Endodermal cell (in vitro differentiated cells): ENCODE measurements around the gene DUSP19. TPM values are rescaled to one million over a fixed set of nuclear protein-coding genes. Genes with fewer than 3 reads are reported as not detected.
"Not testable (repeated sequence)": the region's sequence is repeated elsewhere in the genome, so short reads cannot be mapped to it uniquely, and the experiment has no call there.

Source experiments
- DNase-seq: peaks from one replicate; pipeline ENCODE4 v3.0.0-alpha.2; 2017
- H3K27ac ChIP-seq: 2 replicates; pipeline ENCODE4 v1.5.1; 2013; ENCODE audit warnings: mild to moderate bottlenecking, low read depth, low read length, moderate library complexity
- H3K27me3 ChIP-seq: 2 replicates; pipeline ENCODE4 v1.6.1; 2013; ENCODE audit warnings: mild to moderate bottlenecking, low read length, moderate library complexity; ENCODE audit not compliant: insufficient read depth, control insufficient read depth, poor library complexity, severe bottlenecking
- H3K36me3 ChIP-seq: 2 replicates; pipeline ENCODE4 v1.7.0; 2013; ENCODE audit warnings: mild to moderate bottlenecking, low read length, moderate library complexity; ENCODE audit not compliant: control insufficient read depth, insufficient read depth
- H3K4me1 ChIP-seq: one replicate; pipeline ENCODE4 v1.7.0; 2013; ENCODE audit warnings: low read length; ENCODE audit not compliant: control insufficient read depth, insufficient read depth
- H3K4me3 ChIP-seq: 2 replicates; pipeline ENCODE4 v1.5.1; 2013; ENCODE audit warnings: mild to moderate bottlenecking, low read length, moderate library complexity
- H3K9ac ChIP-seq: 2 replicates; pipeline ENCODE4 v1.6.1; 2013; ENCODE audit warnings: mild to moderate bottlenecking, low read length, moderate library complexity; ENCODE audit not compliant: poor library complexity, severe bottlenecking; ENCODE audit errors: extremely low read depth
- H3K9me3 ChIP-seq: 2 replicates; pipeline ENCODE4 v1.6.1; 2013; ENCODE audit warnings: mild to moderate bottlenecking, low read length, moderate library complexity; ENCODE audit not compliant: control insufficient read depth
- H3K27ac Mint-ChIP-seq: 2 replicates; pipeline ENCODE4 v1.8.0; 2020; ENCODE audit warnings: mixed read lengths
- H3K27me3 Mint-ChIP-seq: 2 replicates; pipeline ENCODE4 v1.8.0; 2021; ENCODE audit warnings: mild to moderate bottlenecking, mixed read lengths; ENCODE audit not compliant: insufficient read depth
- H3K36me3 Mint-ChIP-seq: 2 replicates; pipeline ENCODE4 v1.8.0; 2020; ENCODE audit warnings: low read depth, mixed read lengths
- H3K4me1 Mint-ChIP-seq: 2 replicates; pipeline ENCODE4 v1.8.0; 2020; ENCODE audit warnings: mixed read lengths
- H3K4me3 Mint-ChIP-seq: 2 replicates; pipeline ENCODE4 v1.8.0; 2020; ENCODE audit warnings: mild to moderate bottlenecking, moderate library complexity, mixed read lengths
- H3K9me3 Mint-ChIP-seq: 2 replicates; pipeline ENCODE4 v1.8.0; 2020; ENCODE audit warnings: mild to moderate bottlenecking, mixed read lengths
- WGBS, 2 experiments: methylation state at CpG; one replicate each; pipeline versions ENCODE4 v1.1.5 to v1.1.7; 2013; ENCODE audit warnings: missing lambda C conversion rate in 2 of 2, mixed read lengths in 1 of 2; ENCODE audit not compliant: insufficient coverage in 1 of 2, insufficient read length in 1 of 2; 5-methylcytosine and 5-hydroxymethylcytosine counted together
- total RNA-seq, 2 donors: library from RNA; stranded (reverse); fragmentation: NEBNext Ultra II Directional in 1 of 2; extraction: Animal tissue kit (Norgen Biotek cat#: 25700) in 1 of 2; gene quantifications; 2 replicates in 1 of 2; 3 replicates in 1 of 2; pipeline ENCODE4 v1.2.1, GENCODE V29; 2021
- TF ChIP-seq, protein P1 (sequence below): fragments of 200-600 bp; sonication (generic); conservative IDR thresholded peaks from 2 replicates; pipeline ENCODE4 v1.5.0; 2021; ENCODE audit warnings: antibody characterized with exemption, mild to moderate bottlenecking

DUSP19 gene
- total RNA-seq, 2 donors from 2014 or later, result 1.7 TPM

DNA sequence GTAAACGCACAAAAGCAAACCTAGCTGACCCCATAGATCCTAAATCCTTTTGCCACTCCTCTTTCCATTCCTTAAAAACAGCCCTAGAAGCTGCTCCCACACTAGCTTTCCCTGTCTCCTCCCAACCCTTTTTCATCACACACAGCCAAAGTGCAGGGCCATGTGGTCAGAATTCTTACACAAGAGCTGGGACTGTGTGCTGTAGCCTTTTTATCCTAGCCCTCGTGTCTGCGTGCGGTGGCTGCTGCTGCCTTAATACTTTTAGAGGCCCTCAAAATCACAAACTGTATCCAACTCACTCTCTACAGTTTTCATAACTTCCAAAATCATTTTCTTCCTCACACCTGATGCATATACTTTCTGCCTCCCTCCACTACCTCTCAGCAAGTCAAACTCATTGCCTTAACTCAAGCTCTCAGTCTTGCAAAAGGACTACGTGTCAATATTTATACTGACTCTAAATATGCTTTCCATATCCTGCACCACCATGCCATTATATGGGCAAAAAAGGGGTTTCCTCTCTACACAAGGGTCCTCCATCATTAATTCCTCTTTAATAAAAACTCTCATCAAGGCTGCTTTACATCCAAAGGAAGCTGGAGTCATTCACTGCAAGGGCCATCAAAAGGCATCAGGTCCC, 30.9 kb upstream of the DUSP19 start:
- WGBS, 2 experiments, result 85 to 89% methylated on average over 5 of the region's 5 CpGs
- peaks cover 37% of the 10 kb centered on the region for H3K9me3 Mint-ChIP-seq
- H3K27ac Mint-ChIP-seq, H3K36me3 Mint-ChIP-seq, DNase-seq, H3K4me3 Mint-ChIP-seq, H3K27me3 ChIP-seq, H3K27me3 Mint-ChIP-seq, H3K9ac ChIP-seq, H3K4me1 Mint-ChIP-seq, H3K4me1 ChIP-seq, H3K27ac ChIP-seq, H3K36me3 ChIP-seq: not testable (repeated sequence)
- H3K4me3 ChIP-seq, result peak overlapping the region; percentile 28
- H3K9me3 ChIP-seq, result peaks cover 30% of the 10 kb centered on the region

DNA sequence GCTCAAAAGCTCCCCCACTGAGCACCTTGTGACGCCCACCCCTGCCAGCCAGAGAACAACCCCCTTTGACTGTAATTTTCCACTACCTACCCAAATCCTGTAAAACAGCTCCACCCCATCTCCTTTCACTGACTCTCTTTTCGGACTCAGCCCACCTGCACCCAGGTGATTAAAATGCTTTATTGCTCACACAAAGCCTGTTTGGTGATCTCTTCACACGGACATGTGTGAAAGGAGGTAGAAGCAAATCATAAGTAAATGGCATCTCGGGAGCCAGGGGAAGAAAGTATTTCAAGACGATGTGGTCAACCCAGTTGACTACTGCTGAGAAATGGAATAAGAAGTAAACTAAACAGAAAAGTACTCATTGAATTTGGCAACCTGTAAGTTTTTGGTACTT, 29.1 kb upstream of the DUSP19 start:
- TF ChIP-seq, protein P1, sequence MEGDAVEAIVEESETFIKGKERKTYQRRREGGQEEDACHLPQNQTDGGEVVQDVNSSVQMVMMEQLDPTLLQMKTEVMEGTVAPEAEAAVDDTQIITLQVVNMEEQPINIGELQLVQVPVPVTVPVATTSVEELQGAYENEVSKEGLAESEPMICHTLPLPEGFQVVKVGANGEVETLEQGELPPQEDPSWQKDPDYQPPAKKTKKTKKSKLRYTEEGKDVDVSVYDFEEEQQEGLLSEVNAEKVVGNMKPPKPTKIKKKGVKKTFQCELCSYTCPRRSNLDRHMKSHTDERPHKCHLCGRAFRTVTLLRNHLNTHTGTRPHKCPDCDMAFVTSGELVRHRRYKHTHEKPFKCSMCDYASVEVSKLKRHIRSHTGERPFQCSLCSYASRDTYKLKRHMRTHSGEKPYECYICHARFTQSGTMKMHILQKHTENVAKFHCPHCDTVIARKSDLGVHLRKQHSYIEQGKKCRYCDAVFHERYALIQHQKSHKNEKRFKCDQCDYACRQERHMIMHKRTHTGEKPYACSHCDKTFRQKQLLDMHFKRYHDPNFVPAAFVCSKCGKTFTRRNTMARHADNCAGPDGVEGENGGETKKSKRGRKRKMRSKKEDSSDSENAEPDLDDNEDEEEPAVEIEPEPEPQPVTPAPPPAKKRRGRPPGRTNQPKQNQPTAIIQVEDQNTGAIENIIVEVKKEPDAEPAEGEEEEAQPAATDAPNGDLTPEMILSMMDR, result no peak
- H3K36me3 ChIP-seq, result no peaks in the 10 kb centered on the region
- H3K4me1 ChIP-seq, result no peaks in the 10 kb centered on the region
- H3K4me3 Mint-ChIP-seq, result no peak overlapping the region
- peak; percentile 70 for DNase-seq
- peaks cover 45% of the 10 kb centered on the region for H3K9me3 Mint-ChIP-seq
- H3K9me3 ChIP-seq, result peaks cover 47% of the 10 kb centered on the region
- no peak overlapping the region for H3K4me3 ChIP-seq
- H3K4me1 Mint-ChIP-seq, result no peaks in the 10 kb centered on the region
- no peak overlapping the region for H3K27ac ChIP-seq
- H3K27ac Mint-ChIP-seq, result no peak overlapping the region
- whole genome bisulfite sequencing, 2 experiments, result 45 to 48% methylated on average over 3 to 5 of the region's 5 CpGs
- H3K27me3 Mint-ChIP-seq, result no peaks in the 10 kb centered on the region
- peaks cover 6% of the 10 kb centered on the region for H3K36me3 Mint-ChIP-seq
- H3K9ac ChIP-seq, result no peak overlapping the region
- H3K27me3 ChIP-seq, result no peaks in the 10 kb centered on the region

DNA sequence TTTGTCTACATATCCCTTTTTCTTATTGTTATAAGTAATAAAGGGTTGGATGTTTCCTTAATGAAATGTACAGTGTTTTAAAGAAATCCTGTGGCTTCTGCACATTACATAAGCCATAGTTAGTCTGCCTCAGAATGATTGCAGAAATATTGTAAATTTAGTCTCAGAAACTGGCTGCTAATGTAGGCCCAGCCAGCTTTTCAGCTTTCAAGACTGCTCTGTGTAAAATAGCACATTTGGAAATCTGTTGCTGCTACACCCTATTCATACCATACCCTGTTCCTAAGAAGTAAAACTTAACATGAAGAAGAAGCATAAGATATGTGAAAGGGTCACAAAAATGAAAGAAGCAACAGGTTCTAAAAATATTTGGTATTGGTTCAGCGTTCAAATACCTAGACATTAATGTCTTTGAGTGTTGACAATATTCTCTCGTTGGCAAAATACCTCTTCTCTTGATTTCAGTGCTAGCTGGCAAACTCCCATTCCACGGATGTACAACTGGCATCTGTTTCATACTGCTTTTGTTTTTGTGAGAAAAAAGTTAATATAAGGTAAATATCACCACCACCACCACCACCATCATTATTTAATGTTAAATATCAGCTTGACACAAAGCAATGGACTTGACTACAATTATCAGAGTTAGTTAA, 21.1 kb upstream of the DUSP19 start:
- peak overlapping the region; percentile 48 for H3K27ac Mint-ChIP-seq
- no peaks in the 10 kb centered on the region for H3K27me3 Mint-ChIP-seq
- Histone ChIP-seq H3K4me1 (no peaks in the 10 kb centered on the region), H3K27me3 (no peaks in the 10 kb centered on the region), H3K27ac (no peak overlapping the region), H3K36me3 (no peaks in the 10 kb centered on the region), H3K9me3 (peaks cover 19% of the 10 kb centered on the region), H3K4me3 (peak overlapping the region; percentile 31), H3K9ac (no peak overlapping the region)
- peaks cover 17% of the 10 kb centered on the region for H3K4me1 Mint-ChIP-seq
- H3K4me3 Mint-ChIP-seq, result no peak overlapping the region
- no peak for DNase-seq
- WGBS, 2 experiments, result 93 to 95% methylated on average over 2 of the region's 3 CpGs
- TF ChIP-seq, protein P1, result no peak
- peaks cover 6% of the 10 kb centered on the region for H3K36me3 Mint-ChIP-seq
- peaks cover 15% of the 10 kb centered on the region for H3K9me3 Mint-ChIP-seq
